ENCODE results near the gene RAPGEF1.

- TF ChIP-seq CTCF (IDR thresholded peaks at IDR 0.05) (peak in 2 of 12 donors; percentile 10 to 33), POLR2A (IDR thresholded peaks at IDR 0.05) (no peak)
These were observed 99.3 kb downstream of the RAPGEF1 start for GRCh38 chr9:131640438-131641137.
